Nephron progenitor cell (in vitro differentiated cells): ENCODE measurements around the gene FBXW5.
A peak's percentile ranks its signal among the peaks of the same experiment; 100 is the strongest.

Source experiments
- DNase-seq: peaks from one replicate; pipeline ENCODE4 v3.0.0; 2021
- H3K27ac Mint-ChIP-seq: 2 replicates; pipeline ENCODE4 v1.8.0; 2021; ENCODE audit warnings: mild to moderate bottlenecking, moderate library complexity, mixed read lengths
- H3K27me3 Mint-ChIP-seq: 2 replicates; pipeline ENCODE4 v1.8.0; 2021; ENCODE audit warnings: mild to moderate bottlenecking, low read depth, mixed read lengths; ENCODE audit not compliant: poor library complexity
- H3K36me3 Mint-ChIP-seq: 2 replicates; pipeline ENCODE4 v1.8.0; 2021; ENCODE audit warnings: low read depth, mixed read lengths
- H3K4me1 Mint-ChIP-seq: 2 replicates; pipeline ENCODE4 v1.8.0; 2021; ENCODE audit warnings: mixed read lengths
- H3K4me3 Mint-ChIP-seq: 2 replicates; pipeline ENCODE4 v1.8.0; 2021; ENCODE audit warnings: mild to moderate bottlenecking, moderate library complexity, mixed read lengths
- H3K9me3 Mint-ChIP-seq: 2 replicates; pipeline ENCODE4 v1.8.0; 2021; ENCODE audit warnings: mild to moderate bottlenecking, moderate library complexity, mixed read lengths
- TF ChIP-seq, protein P1 (sequence below): fragments of 200-600 bp; sonication (generic); IDR thresholded peaks from 2 replicates; pipeline ENCODE4 v1.5.0; 2021; ENCODE audit warnings: antibody characterized with exemption

The FBXW5 gene

DNA sequence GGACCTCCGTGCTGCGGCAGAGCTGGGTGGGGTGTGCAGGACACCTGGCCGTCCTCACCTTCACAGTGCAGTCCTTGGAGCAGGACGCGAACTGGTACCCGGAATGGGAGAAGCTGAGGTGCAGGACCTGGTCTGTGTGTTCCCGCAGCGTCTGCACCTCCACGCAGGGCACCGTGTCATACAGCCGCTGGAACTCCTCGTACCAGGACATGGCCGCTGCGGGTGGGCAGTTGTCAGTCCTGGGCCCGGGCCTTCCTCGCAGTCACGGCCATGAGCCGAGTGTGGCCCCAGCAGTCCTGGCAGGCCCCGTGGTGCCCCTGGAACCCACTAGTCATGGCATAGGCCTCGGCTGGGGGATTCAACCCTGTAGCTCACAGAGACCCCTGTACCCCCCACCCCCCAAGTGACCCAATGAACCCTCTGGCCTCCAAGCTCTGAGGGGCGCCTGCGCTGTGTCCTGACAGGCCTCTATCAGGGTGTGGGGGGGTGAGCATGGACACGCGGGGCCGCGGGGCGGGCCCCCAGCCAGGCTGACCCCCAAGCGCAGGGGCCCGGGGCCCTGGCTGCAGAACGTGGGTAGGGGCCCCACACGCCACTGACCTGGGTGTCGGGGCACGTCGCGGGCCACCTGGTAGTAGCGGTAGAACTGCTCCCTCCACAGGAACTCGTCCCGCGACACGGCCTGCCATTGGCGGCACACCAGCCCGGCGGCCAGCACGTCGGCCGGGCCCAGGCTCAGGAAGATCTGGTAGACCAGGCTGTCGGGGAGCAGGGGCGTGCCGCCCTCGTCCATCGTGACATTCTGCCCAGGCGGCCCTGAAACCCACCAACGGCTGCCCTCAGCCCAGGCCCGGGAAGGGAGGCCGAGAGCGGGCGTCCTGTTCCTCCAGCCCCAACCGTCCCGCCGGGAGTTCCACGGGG is 987 bp downstream of the FBXW5 start:
- Mint-ChIP-seq H3K9me3 (no peaks in the 10 kb centered on the region), H3K36me3 (peaks cover 12% of the 10 kb centered on the region), H3K27ac (no peak overlapping the region), H3K27me3 (peaks cover 6% of the 10 kb centered on the region), H3K4me3 (peak overlapping the region; percentile 78), H3K4me1 (peaks cover 4% of the 10 kb centered on the region)
- TF ChIP-seq, protein P1, sequence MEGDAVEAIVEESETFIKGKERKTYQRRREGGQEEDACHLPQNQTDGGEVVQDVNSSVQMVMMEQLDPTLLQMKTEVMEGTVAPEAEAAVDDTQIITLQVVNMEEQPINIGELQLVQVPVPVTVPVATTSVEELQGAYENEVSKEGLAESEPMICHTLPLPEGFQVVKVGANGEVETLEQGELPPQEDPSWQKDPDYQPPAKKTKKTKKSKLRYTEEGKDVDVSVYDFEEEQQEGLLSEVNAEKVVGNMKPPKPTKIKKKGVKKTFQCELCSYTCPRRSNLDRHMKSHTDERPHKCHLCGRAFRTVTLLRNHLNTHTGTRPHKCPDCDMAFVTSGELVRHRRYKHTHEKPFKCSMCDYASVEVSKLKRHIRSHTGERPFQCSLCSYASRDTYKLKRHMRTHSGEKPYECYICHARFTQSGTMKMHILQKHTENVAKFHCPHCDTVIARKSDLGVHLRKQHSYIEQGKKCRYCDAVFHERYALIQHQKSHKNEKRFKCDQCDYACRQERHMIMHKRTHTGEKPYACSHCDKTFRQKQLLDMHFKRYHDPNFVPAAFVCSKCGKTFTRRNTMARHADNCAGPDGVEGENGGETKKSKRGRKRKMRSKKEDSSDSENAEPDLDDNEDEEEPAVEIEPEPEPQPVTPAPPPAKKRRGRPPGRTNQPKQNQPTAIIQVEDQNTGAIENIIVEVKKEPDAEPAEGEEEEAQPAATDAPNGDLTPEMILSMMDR = no peak
- DNase-seq = peak; percentile 56

DNA sequence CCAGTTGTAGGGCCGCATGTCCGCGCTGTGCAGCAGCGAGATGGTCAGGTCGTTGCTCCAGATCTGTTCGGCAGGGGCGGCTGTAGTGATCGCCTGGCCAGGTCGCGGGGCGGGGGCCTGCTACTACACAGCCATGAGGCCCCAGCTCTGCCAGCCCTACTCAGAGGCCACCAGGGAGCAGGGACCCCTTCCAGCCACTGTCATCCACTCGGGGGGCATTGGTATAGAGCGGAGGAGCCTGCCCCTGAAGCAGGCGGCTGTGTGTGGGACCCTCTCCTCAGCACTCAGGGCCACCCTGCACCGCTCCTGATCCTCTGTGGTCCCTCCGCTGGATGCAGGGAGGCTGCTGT is 1.7 kb downstream of the FBXW5 start:
- H3K4me3 Mint-ChIP-seq = peak overlapping the region; percentile 64
- peaks cover 4% of the 10 kb centered on the region for H3K4me1 Mint-ChIP-seq
- no peak overlapping the region for H3K27ac Mint-ChIP-seq
- DNase-seq = no peak
- TF ChIP-seq, protein P1 = no peak
- no peaks in the 10 kb centered on the region for H3K27me3 Mint-ChIP-seq
- H3K36me3 Mint-ChIP-seq = peaks cover 15% of the 10 kb centered on the region
- no peaks in the 10 kb centered on the region for H3K9me3 Mint-ChIP-seq

DNA sequence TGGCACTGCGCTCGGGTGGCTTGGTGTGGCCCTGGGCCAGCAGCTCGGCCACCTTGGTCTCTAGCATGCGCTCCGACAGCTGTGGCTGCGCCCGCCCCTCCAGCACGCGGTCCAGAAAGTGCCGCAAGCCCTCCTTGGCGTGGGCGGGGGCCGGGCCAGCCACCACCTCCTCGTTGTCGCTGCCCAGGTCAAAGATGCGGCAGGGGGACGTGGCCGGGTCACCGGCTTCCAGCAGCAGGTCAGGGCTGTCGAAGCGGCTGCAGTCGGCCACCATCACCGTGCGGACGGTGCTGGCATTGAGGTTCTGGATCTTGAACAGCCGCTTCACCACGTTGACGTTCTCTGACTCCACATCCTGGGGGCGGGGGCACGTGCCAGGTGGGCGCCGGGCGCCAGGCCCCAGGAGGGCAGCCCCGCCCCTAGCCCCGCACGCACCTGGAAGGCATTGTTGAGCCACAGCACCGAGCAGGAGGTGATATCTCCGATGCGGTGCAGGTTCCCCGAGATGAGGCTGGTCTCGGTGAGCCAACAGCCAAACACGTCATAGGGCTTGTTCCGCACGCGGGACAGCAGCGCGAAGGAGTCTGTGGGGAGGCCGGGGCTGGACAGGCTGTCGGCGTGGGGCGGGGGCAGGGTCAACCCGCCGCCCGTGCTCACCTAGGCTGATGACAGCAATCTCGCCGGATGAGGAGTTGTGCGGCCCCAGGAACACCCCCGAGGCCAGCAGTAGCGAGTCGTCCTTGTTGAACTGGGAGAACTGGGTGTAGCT is 2.2 kb downstream of the FBXW5 start:
- H3K36me3 Mint-ChIP-seq = peaks cover 21% of the 10 kb centered on the region
- peaks cover 4% of the 10 kb centered on the region for H3K4me1 Mint-ChIP-seq

DNA sequence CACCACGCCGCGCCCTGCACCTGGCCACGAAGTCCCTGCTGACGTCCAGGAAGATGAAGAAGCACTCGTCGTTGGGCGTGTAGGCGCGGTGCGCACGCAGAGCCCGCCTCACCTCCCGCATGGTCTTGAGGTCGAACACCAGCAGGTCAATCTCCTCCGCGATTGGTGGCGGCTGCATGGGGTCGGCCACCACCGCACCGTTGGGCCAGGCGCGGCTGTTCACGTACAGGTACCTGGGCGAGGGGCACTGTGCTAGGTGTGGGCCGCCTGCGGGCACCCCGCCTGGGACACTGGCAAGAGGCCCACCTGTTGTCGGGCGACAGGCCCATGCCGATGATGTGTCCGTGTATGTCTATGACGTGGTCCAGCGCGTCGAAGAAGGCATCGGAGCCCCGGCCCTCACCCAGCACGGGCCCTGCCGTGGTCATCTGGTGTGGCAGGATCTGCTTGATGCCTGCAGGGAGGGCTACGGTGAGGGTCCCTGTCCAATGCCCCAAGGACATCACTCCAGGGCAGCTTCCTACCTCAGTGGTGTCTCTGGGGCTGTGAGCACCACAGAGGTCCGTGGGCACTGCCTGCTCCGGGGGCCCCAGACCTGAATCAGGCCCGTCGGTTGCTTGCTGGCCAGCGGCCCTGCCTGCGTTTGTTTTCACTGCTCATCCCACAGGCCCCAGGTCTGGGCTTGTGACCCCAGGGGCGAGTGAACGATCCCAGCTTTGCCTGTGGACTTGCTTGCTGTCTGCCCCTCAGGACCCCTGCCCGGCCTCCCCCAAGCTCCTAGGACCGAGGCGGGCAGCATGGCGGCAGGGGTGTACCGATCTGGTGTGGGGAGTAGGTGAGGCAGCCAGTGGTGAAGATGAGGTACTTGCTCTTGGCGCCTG is 3.1 kb downstream of the FBXW5 start:
- peaks cover 27% of the 10 kb centered on the region for H3K36me3 Mint-ChIP-seq
- TF ChIP-seq, protein P1 = no peak
- no peaks in the 10 kb centered on the region for H3K27me3 Mint-ChIP-seq
- no peak overlapping the region for H3K27ac Mint-ChIP-seq
- DNase-seq = no peak
- no peak overlapping the region for H3K4me3 Mint-ChIP-seq
- peaks cover 4% of the 10 kb centered on the region for H3K4me1 Mint-ChIP-seq
- H3K9me3 Mint-ChIP-seq = no peaks in the 10 kb centered on the region

More for the DNA sequence above, 2.2 kb downstream of the FBXW5 start:
- Mint-ChIP-seq H3K27me3 (no peaks in the 10 kb centered on the region), H3K4me3 (no peak overlapping the region), H3K27ac (no peak overlapping the region), H3K9me3 (no peaks in the 10 kb centered on the region)
- TF ChIP-seq, protein P1 = no peak
- DNase-seq = no peak

DNA sequence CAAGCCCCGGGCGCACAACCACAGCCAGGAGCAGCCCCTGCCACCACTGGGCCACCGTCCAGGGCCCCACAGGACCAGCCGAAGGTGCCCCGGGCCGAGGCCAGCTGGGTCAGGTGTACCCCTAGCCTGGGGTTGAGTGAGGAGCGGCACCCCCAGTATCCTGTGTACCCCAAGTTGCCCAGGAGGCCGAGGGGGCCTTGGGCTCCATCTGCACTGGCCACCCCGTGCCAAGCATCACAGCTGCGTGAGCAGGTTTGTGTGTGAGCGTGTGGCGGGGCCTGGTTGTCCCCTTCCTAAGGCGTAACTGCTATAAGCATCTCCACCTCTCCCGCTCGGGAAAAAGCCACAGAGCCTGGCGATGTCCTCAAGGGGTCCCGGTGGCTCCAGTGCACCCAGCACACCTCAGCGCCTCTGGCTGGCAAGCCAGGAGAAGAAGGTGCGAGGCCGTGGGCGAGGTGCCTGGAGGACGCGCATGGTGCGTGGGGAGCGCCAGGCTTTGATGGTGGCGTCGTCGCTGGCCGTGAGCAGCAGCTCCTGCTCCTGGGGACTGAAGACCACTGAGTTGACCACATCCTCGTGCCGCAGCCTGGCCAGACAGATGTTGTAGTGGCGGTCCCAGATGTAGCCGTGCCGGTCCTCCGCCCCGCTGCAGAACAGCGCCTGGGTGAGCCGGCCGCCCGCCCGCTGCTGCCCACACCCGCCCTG is 3.9 kb downstream of the FBXW5 start:
- H3K36me3 Mint-ChIP-seq = peaks cover 32% of the 10 kb centered on the region

More for the DNA sequence above, 3.9 kb downstream of the FBXW5 start:
- H3K4me3 Mint-ChIP-seq = no peak overlapping the region
- no peak overlapping the region for H3K27ac Mint-ChIP-seq
- no peak for DNase-seq
- TF ChIP-seq, protein P1 = no peak
- H3K9me3 Mint-ChIP-seq = no peaks in the 10 kb centered on the region
- no peaks in the 10 kb centered on the region for H3K27me3 Mint-ChIP-seq
- H3K4me1 Mint-ChIP-seq = peaks cover 4% of the 10 kb centered on the region
